ENCODE data around the gene OSBPL9.
A peak's percentile ranks its signal among the peaks of the same experiment; 100 is the strongest.

Gene OSBPL9

GRCh38 chr1:51675177-51675780, 58.4 kb downstream of the OSBPL9 start:
- DNase-seq (ENCODE audit: extremely low read depth, low read depth): no peak

GRCh38 chr1:51679435-51679834, 62.5 kb downstream of the OSBPL9 start:
- no peak for DNase-seq (ENCODE audit: extremely low read depth, low read depth)
- TF ChIP-seq, protein P1, sequence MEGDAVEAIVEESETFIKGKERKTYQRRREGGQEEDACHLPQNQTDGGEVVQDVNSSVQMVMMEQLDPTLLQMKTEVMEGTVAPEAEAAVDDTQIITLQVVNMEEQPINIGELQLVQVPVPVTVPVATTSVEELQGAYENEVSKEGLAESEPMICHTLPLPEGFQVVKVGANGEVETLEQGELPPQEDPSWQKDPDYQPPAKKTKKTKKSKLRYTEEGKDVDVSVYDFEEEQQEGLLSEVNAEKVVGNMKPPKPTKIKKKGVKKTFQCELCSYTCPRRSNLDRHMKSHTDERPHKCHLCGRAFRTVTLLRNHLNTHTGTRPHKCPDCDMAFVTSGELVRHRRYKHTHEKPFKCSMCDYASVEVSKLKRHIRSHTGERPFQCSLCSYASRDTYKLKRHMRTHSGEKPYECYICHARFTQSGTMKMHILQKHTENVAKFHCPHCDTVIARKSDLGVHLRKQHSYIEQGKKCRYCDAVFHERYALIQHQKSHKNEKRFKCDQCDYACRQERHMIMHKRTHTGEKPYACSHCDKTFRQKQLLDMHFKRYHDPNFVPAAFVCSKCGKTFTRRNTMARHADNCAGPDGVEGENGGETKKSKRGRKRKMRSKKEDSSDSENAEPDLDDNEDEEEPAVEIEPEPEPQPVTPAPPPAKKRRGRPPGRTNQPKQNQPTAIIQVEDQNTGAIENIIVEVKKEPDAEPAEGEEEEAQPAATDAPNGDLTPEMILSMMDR (IDR thresholded peaks at IDR 0.05; ENCODE audit: low read depth, low read length): no peak

More at GRCh38 chr1:51675177-51675780, 58.4 kb downstream of the OSBPL9 start:
- TF ChIP-seq, protein P1 (IDR thresholded peaks at IDR 0.05; ENCODE audit: low read depth, low read length): no peak

DNA sequence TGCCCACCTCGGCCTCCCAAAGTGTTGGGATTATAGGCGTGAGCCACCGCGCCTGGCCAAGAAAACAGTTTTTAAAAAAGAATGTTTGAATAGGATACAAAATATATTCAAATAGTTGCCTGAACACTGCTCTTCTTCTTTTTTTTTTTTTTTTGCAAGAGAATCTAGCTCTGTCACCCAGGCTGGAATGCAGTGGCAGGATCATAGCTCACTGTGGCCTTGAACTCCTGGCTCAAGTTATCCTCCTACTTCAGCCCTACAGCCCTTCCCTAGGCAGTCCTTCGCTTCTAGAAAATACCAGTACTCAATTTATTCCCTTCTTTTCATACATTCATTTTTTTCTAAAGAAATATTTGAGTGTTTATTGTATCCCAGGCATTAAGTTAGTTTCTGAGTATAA, 67.9 kb downstream of the OSBPL9 start:
- DNase-seq (ENCODE audit: extremely low read depth, low read depth): no peak
- TF ChIP-seq, protein P1 (IDR thresholded peaks at IDR 0.05; ENCODE audit: low read depth, low read length): no peak

- TF ChIP-seq, protein P1 (IDR thresholded peaks at IDR 0.05; ENCODE audit: low read depth, low read length): no peak
- DNase-seq (ENCODE audit: extremely low read depth, low read depth): no peak
Measured at GRCh38 chr1:51686450-51686849, 69.6 kb downstream of the OSBPL9 start.

DNA sequence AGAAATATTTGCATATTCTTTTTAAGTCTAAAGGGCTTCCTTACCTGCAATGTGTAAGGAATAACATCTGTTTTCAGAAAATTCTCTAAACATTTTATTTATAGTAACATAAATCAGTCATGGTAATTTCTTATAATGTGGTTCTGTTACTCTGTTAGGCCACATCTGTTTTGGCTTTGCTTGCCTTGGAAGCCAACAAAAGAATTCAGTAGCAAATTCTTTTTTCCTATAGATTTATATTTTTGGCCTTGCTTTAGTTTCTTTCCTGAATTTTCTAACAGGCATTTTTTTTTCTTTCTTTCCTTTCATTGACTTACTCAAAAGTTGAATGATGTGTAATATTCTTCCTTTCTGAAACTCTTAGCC, 72.2 kb downstream of the OSBPL9 start:
- DNase-seq (ENCODE audit: extremely low read depth, low read depth): no peak
- TF ChIP-seq, protein P1 (IDR thresholded peaks at IDR 0.05; ENCODE audit: low read depth, low read length): no peak

- DNase-seq (ENCODE audit: extremely low read depth, low read depth): no peak
- TF ChIP-seq, protein P1 (IDR thresholded peaks at IDR 0.05; ENCODE audit: low read depth, low read length): no peak
Measured at GRCh38 chr1:51689643-51690042, 72.8 kb downstream of the OSBPL9 start.

- TF ChIP-seq, protein P1 (IDR thresholded peaks at IDR 0.05; ENCODE audit: low read depth, low read length): no peak
- peak; percentile 10 for DNase-seq (ENCODE audit: extremely low read depth, low read depth)
Measured at GRCh38 chr1:51690285-51690961, 73.5 kb downstream of the OSBPL9 start.
